ELF-1 (cell line): ENCODE measurements around the gene MAT1A.
"Not testable (repeated sequence)": the region's sequence is repeated elsewhere in the genome, so short reads cannot be mapped to it uniquely, and the experiment has no call there.

Source experiments
- DNase-seq: peaks from one replicate; pipeline ENCODE4 v3.0.0-alpha.2; 2016; ENCODE audit warnings: low read depth, low spot score

MAT1A gene

GRCh38 chr10:80289451-80290287, at the start of gene MAT1A:
Gene MAT1A, minus strand, starts transcription at chr10:80289658. Its CDS starts 235 bp downstream, at chr10:80289423.
- no peak for DNase-seq

- DNase-seq, result no peak
Measured at GRCh38 chr10:80333983-80334382, 44.5 kb upstream of the MAT1A start.

GRCh38 chr10:80324891-80325364, 35.5 kb upstream of the MAT1A start:
- DNase-seq, result peak; percentile 30

- DNase-seq, result no peak
Measured at GRCh38 chr10:80324086-80324485, 34.6 kb upstream of the MAT1A start.

GRCh38 chr10:80323311-80323710, 33.9 kb upstream of the MAT1A start:
- no peak for DNase-seq

- no peak for DNase-seq
Measured at GRCh38 chr10:80322711-80323110, 33.3 kb upstream of the MAT1A start.

GRCh38 chr10:80322158-80322557, 32.7 kb upstream of the MAT1A start:
- DNase-seq, result no peak

GRCh38 chr10:80321183-80321582, 31.7 kb upstream of the MAT1A start:
- no peak for DNase-seq

- DNase-seq, result peak; percentile 12
Measured at GRCh38 chr10:80320377-80320776, 30.9 kb upstream of the MAT1A start.

GRCh38 chr10:80319725-80320290, 30.4 kb upstream of the MAT1A start:
- no peak for DNase-seq

GRCh38 chr10:80319318-80319717, 29.9 kb upstream of the MAT1A start:
- no peak for DNase-seq

- no peak for DNase-seq
Measured at GRCh38 chr10:80318742-80319141, 29.3 kb upstream of the MAT1A start.

GRCh38 chr10:80315391-80315790, 25.9 kb upstream of the MAT1A start:
- no peak for DNase-seq

- DNase-seq, result no peak
Measured at GRCh38 chr10:80313523-80313922, 24.1 kb upstream of the MAT1A start.

GRCh38 chr10:80305989-80306388, 16.5 kb upstream of the MAT1A start:
- not testable (repeated sequence) for DNase-seq

- no peak for DNase-seq
Measured at GRCh38 chr10:80296942-80297341, 7.5 kb upstream of the MAT1A start.

- no peak for DNase-seq
Measured at GRCh38 chr10:80292607-80293239, 3.3 kb upstream of the MAT1A start.

- DNase-seq, result no peak
Measured at GRCh38 chr10:80290474-80291220, 1.2 kb upstream of the MAT1A start.

GRCh38 chr10:80288849-80289248, 609 bp downstream of the MAT1A start:
- no peak for DNase-seq

- no peak for DNase-seq
Measured at GRCh38 chr10:80284522-80284921, 4.9 kb downstream of the MAT1A start.

- DNase-seq, result no peak
Measured at GRCh38 chr10:80283536-80284199, 5.8 kb downstream of the MAT1A start.
